Colonic mucosa (tissue), 4 donors: Measurements from ENCODE around the gene OR6V1. TPM values are rescaled to one million over a fixed set of nuclear protein-coding genes. Genes with fewer than 3 reads are reported as not detected.
"Not testable (repeated sequence)": the region's sequence is repeated elsewhere in the genome, so short reads cannot be mapped to it uniquely, and the experiment has no call there.

ENCODE experiments used
- DNase-seq: peaks from one replicate; pipeline ENCODE4 v3.0.0-alpha.2; 2020
- H3K27ac ChIP-seq: fragments of 200-600 bp; one replicate; pipeline ENCODE4 v1.8.0; 2021
- H3K27me3 ChIP-seq: fragments of 200-600 bp; one replicate; pipeline ENCODE4 v1.8.0; 2021
- H3K36me3 ChIP-seq: fragments of 200-600 bp; one replicate; pipeline ENCODE4 v1.8.0; 2021
- H3K4me1 ChIP-seq: fragments of 200-600 bp; one replicate; pipeline ENCODE4 v1.8.0; 2021; ENCODE audit warnings: mild to moderate bottlenecking
- H3K4me3 ChIP-seq: fragments of 200-600 bp; one replicate; pipeline ENCODE4 v1.8.0; 2021
- H3K9ac ChIP-seq, 2 donors: one replicate each; pipeline ENCODE4 v1.7.0; 2013; ENCODE audit warnings: control low read depth in 2 of 2, low read depth in 2 of 2, low read length in 2 of 2
- H3K9me3 ChIP-seq: fragments of 200-600 bp; one replicate; pipeline ENCODE4 v1.8.0; 2021
- CTCF ChIP-seq: fragments of 200-600 bp; IDR thresholded peaks from one replicate; pipeline ENCODE4 v1.8.0; 2022; ENCODE audit warnings: antibody characterized with exemption, mild to moderate bottlenecking
- intact Hi-C: fragments of 100-400 bp; cut with DNase I; formaldehyde crosslinking; loops from one replicate; pipeline ENCODE4 v1.14.1; 2022
- total RNA-seq, 2 donors: library from RNA; stranded (reverse); fragmentation: NEBNext Ultra II Directional in 1 of 2; extraction: Animal tissue kit (Norgen Biotek cat#: 25700) in 1 of 2; gene quantifications; one replicate each; pipeline ENCODE4 v1.2.1, GENCODE V29; 2021
- donor health status: healthy.
- donor health status: DM: no; HTN: no; CAD: no.
- donor health status: DM: no; HTN: no; CAD: no.

The OR6V1 gene
- total RNA-seq, 2 donors from 2014 or later = not detected

GRCh38 chr7:143096146-143096545 is 44.0 kb downstream of the OR6V1 start:
- Histone ChIP-seq H3K27me3 (no peaks in the 10 kb centered on the region), H3K9me3 (no peaks in the 10 kb centered on the region), H3K4me3 (no peak overlapping the region), H3K36me3 (no peaks in the 10 kb centered on the region), H3K9ac (no peak overlapping the region), H3K4me1 (no peaks in the 10 kb centered on the region), H3K27ac (no peak overlapping the region)
- DNase-seq = no peak
- TF ChIP-seq CTCF = no peak
- intact Hi-C loops = no loop called here

- intact Hi-C loops = not testable (repeated sequence)
Measured at GRCh38 chr7:143099579-143099978, 47.4 kb downstream of the OR6V1 start.

More at GRCh38 chr7:143099579-143099978, 47.4 kb downstream of the OR6V1 start:
- H3K27ac ChIP-seq, H3K4me3 ChIP-seq, H3K9ac ChIP-seq, H3K4me1 ChIP-seq, DNase-seq, H3K36me3 ChIP-seq, H3K27me3 ChIP-seq, H3K9me3 ChIP-seq: not testable (repeated sequence)

Other genes with a start within 250 kb of the OR6V1 start
- gene EPHB6, start 197.3 kb upstream of the OR6V1 start, total RNA-seq = 1 to 10 TPM; 1.5 to 2.3 TPM
- gene TRPV6, start 166.6 kb upstream of the OR6V1 start, total RNA-seq = under 1 TPM; 0.05 to 0.61 TPM
- gene TRPV5, start 118.6 kb upstream of the OR6V1 start, total RNA-seq = not detected
- gene LLCFC1, start 112.9 kb upstream of the OR6V1 start, total RNA-seq = not detected
- under 1 TPM in 1 of 2 donors, not detected in 1; 0.77 TPM for gene KEL, start 90.0 kb upstream of the OR6V1 start, total RNA-seq
- not detected for gene OR9A2, start 25.2 kb upstream of the OR6V1 start, total RNA-seq
- gene PIP, start 79.7 kb downstream of the OR6V1 start, total RNA-seq = not detected
- not detected for gene TAS2R39, start 131.1 kb downstream of the OR6V1 start, total RNA-seq
- gene TAS2R40, start 169.7 kb downstream of the OR6V1 start, total RNA-seq = not detected
- gene GSTK1, start 211.1 kb downstream of the OR6V1 start, total RNA-seq = 100 to 1,000 TPM; 210 to 272 TPM
- gene TMEM139, start 232.6 kb downstream of the OR6V1 start, total RNA-seq = 10 to 100 TPM; 18.4 to 27.2 TPM
- gene CASP2, start 236.0 kb downstream of the OR6V1 start, total RNA-seq = 10 to 100 TPM; 33.9 to 47.0 TPM